Measurements from ENCODE around the gene MVD. TPM values are rescaled to one million over a fixed set of nuclear protein-coding genes. Genes with fewer than 3 reads are reported as not detected.

MVD gene
- total RNA-seq, 1 donor from 2014 or later, result 64.4 TPM

- intact Hi-C loops (cut with DNase I), result no loop called here
- DNase-seq (ENCODE audit: low spot score) (no peak), ATAC-seq (no peak)
Measured at GRCh38 chr16:88649195-88649923, 13.5 kb downstream of the MVD start.

DNA sequence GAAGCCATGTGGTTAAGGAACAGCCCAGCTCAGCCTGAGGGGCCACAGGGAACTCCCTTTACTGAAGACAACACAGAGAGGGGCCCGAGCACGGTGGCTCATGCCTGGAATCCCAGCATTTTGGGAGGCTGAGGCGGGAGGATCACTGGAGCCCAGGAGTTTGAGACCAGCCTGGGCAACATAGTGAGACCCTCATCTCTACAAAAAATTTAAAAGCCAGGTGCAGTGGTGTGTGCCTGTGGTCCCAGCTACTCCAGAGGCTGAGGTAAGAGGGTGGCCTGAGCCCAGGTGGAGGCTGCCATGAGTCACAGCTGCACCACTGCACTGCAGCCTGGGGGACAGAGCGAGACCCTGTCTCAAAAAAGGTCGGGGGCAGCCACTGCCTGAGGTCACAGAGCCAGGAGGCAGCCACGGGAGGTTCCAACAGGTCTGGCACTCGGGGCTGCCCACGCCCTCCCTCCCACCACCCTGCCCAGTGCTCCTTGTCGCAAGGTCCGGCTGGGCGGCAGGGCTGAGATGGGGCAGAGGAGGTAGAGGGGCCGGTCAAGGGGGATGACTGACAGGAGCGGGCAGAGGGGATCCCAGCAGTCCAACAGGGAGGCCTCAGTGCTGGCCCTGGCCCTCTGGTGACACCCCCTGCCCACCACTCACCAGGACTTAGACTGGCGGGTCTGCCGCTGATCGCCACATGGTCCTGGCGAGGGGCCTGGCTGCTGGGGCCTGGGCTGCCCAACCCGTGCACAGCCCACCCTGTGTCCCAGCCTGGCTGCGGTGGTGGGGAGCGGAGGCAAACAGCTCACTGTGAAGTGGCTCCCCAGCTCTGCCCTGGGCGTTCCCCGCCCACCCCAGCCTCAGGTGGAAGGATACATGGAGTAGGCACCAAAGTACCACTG lies 15.5 kb downstream of the MVD start:
- DNase-seq (ENCODE audit: low spot score) (no peak), ATAC-seq (no peak)
- intact Hi-C loops (cut with DNase I), result loop anchor here (1.0 kb wide), 1 partner anchor 129 kb away; no protein-coding TSS in a partner anchor

DNA sequence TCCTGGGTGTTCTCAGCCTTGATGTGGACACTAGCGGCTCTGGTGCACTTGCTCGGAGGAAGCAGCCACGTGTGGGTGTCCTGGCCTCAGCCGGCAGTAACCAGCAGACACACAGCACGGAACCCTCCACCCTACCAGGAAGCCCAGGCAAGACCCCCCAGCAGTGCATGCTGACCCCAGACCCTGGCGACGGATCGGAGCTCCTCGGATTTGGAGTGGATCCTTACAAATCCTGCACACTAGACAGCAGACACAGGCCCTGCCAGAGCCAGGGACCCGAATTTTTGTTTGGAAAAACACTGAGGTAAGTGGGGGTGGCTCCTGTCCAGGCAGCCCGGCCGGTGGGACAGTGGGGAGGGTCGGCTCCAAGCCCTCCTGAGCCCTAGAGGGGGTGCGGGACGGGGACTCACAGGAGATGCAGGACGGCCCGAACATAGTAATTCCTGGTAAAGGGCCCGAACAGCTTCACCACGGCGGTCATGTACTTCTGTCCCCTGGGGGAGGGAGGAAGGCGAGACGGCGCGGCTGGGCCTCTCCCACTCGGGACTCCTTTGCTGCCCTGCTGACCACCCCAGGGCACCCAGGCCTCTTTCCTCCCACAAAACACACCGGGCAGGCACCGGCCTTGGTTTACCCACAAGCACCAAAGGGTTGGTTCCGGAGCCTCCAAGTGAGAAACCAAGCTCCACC lies 16.4 kb downstream of the MVD start:
- intact Hi-C loops (cut with DNase I), result loop anchor here (1.0 kb wide), 1 partner anchor 130 kb away; no protein-coding TSS in a partner anchor
- ATAC-seq, result no peak
- DNase-seq (ENCODE audit: low spot score), result no peak

GRCh38 chr16:88645941-88646340 lies 16.9 kb downstream of the MVD start:
- DNase-seq (ENCODE audit: low spot score) (no peak), ATAC-seq (no peak)
- intact Hi-C loops (cut with DNase I), result no loop called here

GRCh38 chr16:88645455-88645854 lies 17.4 kb downstream of the MVD start:
- DNase-seq (ENCODE audit: low spot score), result no peak
- no peak for ATAC-seq
- intact Hi-C loops (cut with DNase I), result no loop called here

DNA sequence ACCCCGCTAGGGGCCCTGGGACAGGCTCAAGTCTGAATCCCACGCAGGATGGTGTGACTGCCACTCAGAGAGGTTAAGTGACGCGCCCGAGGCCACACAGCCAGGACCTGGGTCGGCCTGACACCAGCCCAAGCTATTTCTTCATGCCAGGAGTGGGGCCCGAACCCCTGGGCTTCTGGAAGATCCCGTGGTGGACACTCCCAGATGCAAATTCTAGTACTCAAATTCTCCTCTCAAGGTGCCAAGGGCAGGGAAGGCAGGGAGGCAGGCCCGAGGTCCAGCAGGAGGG lies 19.3 kb downstream of the MVD start:
- no peak for ATAC-seq
- DNase-seq (ENCODE audit: low spot score), result no peak
- intact Hi-C loops (cut with DNase I), result no loop called here

DNA sequence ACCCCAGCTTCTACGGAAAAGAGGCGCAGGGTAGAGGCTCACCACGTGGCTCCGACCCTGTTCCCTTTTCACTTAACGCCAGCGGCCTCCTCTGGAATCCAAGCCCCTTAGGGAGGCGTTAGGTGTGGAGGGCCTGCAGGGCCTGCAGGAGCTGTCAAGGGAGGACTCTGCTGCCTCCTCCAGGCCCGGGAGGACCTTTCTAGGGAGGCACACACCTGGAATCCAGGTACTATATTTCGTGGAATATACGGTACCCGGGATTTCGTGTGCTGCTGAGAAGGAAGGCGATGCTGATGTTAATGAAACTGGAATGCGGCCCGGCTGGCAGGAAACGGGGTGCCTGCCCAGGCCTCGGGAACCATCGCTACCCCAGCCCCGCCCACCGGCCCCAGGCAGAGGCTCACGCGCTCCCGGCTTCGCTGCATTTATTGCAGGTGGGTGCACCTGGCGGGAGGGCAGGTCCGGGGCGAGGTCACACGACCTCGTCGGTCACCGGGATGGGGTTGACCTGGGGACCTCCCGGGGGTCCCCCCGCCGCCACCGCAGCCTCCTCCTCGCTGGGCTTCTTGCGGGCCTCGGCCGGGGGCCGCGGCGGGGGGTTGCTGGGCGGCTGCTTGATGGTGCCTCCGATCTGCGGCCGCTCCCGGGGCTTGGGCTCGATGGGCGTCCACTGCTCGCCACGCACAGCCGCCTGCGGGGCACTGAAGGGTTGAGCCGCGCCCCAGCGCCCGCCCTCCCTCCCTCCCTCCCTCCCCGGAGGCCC lies 19.8 kb downstream of the MVD start:
- intact Hi-C loops (cut with DNase I), result no loop called here
- DNase-seq (ENCODE audit: low spot score), result no peak
- ATAC-seq, result no peak

DNA sequence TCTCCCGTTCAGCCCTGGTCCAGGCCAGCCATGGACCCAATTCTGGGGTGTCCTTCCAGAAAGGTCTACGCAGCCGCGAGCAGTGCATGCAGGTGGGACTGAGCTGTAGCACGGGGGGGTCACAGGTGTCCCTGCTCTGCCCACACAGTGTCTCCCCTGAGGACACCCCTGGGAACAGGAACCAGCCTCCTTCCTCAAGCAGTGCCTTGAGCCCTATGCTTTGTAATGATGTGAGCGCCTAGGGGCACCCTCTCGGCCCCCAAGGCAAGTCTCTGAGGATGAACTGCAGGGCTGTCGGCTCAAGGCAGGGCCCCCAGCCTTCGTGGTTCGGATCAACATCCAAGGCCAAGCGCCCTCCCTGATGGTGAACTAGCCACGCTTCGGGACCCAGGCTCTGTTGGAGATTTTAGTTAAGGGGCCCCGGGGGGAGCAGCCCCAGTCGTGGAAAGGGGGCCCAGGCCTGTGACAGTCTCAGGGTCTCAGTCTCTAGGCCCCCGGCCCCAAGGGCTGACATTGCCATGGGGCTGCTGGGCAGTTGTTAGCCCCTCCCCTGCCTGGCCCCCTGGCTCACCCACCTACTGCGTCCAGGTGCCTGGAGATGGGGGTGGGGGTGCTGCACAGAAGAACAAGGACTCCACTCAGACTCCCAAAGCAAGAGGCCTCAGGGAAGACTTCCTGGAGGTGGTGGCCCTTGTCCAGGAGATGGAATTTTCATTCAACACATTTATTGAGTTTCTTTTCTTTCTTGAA lies 22.2 kb downstream of the MVD start:
- intact Hi-C loops (cut with DNase I), result no loop called here
- DNase-seq (ENCODE audit: low spot score), result no peak
- no peak for ATAC-seq

DNA sequence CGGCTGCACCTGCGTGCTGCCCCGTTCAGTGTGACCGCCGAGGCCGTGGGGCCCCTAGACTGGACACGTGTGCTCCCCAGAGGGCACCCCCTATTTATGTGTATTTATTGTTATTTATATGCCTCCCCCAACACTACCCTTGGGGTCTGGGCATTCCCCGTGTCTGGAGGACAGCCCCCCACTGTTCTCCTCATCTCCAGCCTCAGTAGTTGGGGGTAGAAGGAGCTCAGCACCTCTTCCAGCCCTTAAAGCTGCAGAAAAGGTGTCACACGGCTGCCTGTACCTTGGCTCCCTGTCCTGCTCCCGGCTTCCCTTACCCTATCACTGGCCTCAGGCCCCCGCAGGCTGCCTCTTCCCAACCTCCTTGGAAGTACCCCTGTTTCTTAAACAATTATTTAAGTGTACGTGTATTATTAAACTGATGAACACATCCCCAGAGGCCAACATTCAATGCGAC lies 22.8 kb downstream of the MVD start:
- ATAC-seq, result no peak
- DNase-seq (ENCODE audit: low spot score), result no peak
- intact Hi-C loops (cut with DNase I), result no loop called here

- no peak for ATAC-seq
- no peak for DNase-seq (ENCODE audit: low spot score)
- intact Hi-C loops (cut with DNase I), result no loop called here
Measured at GRCh38 chr16:88639231-88640038, 23.5 kb downstream of the MVD start.

- no peak for DNase-seq (ENCODE audit: low spot score)
- intact Hi-C loops (cut with DNase I), result no loop called here
- ATAC-seq, result no peak
Measured at GRCh38 chr16:88638323-88639230, 24.3 kb downstream of the MVD start, which contains the start of gene IL17C. Gene IL17C, plus strand, starts transcription at chr16:88638572. Its CDS starts 70 bp downstream, at chr16:88638642.

DNA sequence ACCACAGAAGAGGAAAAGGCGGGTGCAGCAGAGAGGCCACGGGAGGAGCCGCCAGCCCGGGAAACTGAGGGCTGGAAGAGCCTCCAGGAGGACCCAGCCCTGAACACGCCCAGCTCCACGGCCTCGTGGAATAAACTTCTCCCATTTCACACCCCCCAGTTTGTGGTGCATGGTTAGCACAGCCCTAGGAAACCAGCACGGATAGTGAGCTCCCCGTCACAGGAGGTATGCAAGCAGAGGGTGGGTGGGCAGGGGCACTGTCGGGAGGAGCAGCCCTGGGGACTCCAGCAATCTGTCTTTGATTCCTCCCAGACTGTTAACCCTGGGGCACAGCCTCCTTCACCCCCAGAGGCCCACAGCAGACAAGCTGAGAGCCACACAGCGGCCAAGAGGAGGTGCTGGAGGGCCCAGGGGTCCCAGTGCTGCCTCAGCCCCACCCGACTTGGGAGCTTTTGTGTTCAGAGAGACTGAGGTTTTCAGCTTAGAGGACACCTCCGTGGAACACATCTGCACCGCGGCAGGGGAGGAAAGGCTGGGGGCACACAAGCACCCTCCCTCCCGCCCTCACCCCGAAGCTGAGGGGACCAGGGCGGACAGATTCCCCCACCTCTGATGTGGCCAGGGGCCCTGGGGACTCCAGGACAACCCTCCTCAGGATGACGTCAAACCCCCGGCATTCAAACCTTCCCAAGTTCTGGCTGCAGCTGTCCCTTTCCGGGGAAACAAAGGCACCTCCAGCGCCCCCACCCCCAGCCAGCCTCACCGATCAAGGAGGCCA lies 26.2 kb downstream of the MVD start:
- DNase-seq (ENCODE audit: low spot score) (no peak), ATAC-seq (no peak)
- intact Hi-C loops (cut with DNase I), result no loop called here

GRCh38 chr16:88635671-88636319 lies 27.1 kb downstream of the MVD start:
- ATAC-seq, result no peak
- no peak for DNase-seq (ENCODE audit: low spot score)
- intact Hi-C loops (cut with DNase I), result no loop called here

DNA sequence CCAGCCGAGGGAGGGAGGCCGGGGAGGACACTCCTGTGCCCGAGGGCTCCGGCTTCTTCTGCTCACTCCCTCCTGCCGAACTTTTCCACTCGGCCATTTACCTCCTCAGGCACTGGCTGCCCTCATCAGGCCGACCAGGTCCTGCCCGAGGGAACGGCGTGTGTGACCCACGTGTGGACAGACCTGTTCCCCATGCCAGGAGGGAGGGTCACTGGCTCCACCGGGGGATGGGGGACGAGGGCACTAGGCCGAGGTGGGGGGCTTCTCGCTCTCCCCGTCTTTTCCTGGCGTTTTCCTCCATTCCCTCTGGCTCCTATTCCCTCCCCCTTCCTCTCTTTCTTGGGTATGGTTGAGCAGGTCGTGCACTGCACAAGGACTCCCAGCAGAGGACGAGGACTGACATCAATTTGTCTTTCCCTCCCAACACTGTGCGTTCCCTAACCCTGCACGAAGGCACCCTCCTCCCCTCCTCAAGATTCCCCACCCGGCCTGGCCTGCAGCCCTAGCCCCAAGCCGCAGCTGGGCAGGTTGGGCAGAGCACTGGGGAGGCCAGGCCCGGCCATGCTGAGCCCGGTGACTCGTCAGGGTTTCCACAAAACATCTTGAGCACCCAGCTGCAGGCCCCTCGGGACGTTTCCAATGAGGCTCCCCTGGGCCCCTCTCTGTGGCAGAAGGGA lies 27.8 kb downstream of the MVD start:
- no peak for ATAC-seq
- no peak for DNase-seq (ENCODE audit: low spot score)
- intact Hi-C loops (cut with DNase I), result no loop called here

Measured in sciatic nerve (tissue), 2 donors.